NCI-H2196 treated with DMSO at 0.1 percent for 48 hours (cell line): ENCODE data around the gene LIPC.

ENCODE experiments used
- DNase-seq: peaks from one replicate; lab custom pipeline; 2025; ENCODE audit not compliant: unreplicated experiment; lab: John Stamatoyannopoulos, UW

LIPC gene

GRCh38 chr15:58549013-58549784 lies 117.4 kb downstream of the LIPC start:
- DNase-seq, result no peak

GRCh38 chr15:58549785-58550074 lies 117.9 kb downstream of the LIPC start:
- no peak for DNase-seq

- no peak for DNase-seq
These were observed 119.4 kb downstream of the LIPC start for GRCh38 chr15:58551084-58551763.

DNA sequence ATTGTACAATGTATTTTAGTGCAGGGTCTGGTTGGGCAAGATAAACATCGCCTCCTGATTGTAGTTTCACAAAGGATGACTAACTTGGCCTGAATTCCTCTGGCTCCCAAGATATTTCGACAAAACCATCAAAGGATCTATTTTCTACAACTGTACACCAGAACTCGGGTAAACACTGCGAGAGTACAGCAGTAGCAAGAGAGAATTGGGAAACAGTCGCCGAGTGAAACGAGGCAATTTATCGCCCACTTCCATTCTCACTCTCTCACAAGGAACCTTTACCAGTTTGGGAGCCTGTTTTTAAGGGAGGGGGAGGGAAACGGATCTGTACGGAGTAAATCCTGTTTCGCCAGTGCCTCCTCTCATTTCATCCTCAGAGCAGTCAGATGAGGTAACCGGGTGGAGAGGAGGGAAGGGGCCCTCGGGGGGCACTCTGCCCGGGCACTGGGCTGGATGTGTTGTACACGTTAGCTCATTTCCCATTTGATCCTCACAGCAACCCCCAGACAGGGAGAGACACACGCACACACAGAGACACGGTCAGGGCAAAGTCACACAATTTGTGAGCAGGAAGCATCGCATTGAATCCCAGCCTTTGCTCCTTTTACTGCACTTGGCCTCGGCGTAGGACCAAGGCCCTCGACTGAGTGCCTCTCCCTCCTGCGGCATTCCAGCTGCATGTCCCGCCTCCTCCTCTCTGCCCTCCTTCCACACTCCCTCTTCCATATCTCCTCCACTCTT lies 120.1 kb downstream of the LIPC start:
- no peak for DNase-seq

DNA sequence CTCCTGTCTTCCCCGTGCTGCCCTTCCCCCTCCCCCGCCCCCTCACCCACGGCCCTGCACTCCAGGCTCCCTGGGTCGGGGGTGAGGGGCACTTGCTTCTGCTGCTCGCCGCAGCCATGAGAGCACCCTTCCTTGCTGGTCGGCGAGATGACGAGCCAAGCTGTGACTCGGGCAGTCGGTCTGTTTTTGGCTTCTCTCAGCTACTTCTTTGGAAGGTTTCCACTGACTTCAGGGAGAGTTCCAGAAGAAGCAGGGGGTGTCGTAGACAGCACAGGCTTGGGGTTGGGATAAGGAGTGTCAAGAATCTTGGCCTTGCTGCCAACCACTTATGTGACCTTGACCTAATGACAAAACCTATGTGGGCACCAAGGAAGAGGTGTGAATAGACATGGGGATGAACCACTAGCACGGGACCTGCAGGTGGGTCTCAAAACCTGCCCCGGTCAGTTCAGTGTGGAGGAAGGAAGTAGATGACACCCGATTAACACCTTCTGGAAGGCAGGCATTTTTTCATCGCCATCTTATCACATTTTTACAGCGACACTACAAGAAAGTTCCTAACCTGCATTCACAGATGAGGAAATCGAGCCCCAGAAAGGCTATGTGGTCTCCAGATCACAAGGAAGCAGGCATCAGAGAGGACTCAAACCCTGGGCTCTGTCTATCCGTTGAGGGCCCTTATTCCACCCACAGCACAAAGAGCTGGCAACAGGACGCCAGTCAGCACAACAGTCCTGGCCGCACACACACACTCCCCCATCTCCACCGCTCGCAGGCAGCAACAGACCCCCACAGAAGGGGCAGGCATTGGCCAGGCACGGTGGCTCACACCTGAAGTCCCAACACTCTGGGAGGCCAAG lies 120.9 kb downstream of the LIPC start:
- no peak for DNase-seq

DNA sequence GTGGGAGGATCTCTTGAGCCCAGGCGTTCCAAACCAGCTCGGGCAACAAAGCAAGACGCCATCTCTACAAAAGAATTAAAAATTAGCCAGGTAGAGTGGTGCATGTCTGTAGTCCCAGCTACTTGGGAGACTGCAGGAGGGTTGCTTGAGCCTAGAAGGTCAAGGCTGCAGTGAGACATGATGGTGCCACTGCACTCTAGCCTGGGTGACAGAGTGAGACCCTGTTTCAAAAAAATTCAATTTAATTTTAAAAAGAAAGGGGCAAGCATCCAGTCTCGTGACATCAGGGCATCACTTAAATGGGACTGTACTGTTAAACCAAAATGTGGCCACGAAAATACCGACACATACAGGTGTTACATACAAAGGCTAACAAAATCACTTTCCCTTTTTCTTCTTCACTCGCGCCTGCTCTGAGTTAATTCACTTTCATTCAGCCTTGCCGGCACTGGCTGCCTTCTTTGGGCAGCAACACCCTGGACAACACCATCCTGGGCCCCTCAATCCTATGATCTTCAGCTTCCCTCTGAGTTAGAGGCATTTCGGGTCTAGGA lies 121.7 kb downstream of the LIPC start:
- no peak for DNase-seq

- DNase-seq, result no peak
These were observed 123.0 kb downstream of the LIPC start for GRCh38 chr15:58554758-58555157.

DNA sequence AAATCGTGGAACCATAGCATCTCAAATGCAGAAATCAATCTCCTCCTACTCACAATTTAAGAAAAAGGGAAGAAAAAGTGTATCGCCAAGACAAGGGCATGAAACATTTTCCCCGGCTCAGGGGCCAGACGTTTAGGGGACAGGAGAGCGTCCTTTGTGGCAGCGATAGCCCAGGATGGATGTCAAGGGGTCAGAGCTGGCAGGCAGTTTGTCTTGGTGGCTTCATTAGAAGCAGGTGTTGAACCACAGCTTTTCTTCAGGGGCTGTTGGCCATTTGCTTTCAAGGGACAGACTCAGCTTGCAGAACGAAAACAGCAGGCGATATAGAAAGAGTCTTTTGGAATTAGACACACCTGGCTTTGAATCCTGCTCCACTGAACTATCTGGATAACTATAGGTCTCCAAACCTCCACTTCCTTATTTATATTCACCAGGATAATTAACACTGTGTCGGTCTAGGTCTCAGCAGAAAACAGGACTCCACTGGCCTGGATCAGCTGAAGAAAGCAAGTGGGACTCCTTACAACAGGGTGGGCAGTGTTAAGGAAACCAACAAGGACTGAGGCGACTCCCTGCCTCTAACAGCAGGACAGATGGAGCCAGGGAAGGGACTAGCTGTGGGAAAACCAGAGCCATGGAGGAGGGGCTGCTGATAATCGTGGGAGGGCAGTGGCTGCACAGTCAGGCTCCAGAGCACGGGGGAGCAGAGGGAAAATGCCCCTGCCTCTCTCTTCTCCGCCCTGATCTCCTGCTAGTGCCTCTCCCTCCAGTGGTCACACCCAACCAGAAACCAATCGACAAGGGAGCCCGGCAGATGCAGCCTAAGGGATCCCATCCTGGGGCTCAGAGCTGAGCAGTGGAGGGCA lies 123.6 kb downstream of the LIPC start:
- DNase-seq, result no peak

DNA sequence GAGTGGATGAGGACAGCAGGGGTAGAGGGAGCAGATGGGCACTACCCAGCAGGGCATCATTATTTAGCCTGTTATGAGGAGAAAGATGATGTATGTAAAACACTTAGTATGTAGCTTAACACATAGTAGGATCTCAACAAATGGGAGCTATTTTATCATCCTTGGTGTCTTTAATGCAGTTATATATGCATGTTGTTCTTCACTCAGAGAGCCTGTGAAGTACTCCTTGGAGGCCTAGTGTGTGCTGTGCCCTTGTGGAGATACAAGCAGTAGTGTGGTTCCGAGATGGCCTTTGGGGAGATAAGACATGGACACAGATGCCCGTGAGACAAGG lies 124.2 kb downstream of the LIPC start:
- no peak for DNase-seq

DNA sequence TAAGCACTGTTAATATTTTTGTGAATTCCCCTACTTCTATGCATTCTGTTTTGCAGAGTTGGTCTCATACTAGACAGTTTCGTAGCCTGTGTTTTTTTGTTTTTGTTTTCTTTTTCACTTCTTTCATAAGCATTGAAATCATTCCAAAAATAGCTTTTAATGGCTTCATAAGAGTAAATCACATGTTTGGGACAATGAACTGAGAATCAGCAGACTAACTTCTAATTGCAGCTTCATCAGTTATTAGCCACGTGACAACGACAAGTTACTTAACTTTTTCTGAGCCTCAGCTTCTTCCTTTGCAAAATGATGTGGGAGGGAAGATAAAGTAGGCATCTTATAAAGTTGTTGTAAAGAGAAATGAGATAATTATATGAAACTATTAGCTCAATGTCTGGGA lies 124.8 kb downstream of the LIPC start:
- DNase-seq, result no peak

- no peak for DNase-seq
These were observed 127.0 kb downstream of the LIPC start for GRCh38 chr15:58558777-58559176.

- no peak for DNase-seq
These were observed 128.3 kb downstream of the LIPC start for GRCh38 chr15:58559904-58560588.

DNA sequence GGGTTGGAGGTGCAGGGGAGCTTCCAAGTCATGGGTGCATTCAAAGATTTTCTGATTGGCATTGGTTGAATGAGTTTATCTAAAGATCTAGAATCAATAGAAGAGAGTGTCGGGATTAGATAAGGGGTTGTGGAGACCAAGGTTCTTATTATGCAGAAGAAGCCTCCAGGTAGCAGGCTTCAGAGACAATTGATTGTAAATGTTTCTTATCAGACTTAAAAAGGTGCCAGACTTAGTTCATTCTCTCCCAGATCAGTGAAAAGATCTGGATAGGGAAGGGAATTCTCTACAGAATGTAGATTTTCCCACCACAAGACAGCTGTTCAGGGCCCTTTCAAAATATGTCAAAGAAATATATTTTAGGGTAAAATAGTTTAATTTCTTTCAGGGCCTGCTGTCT lies 129.5 kb downstream of the LIPC start:
- DNase-seq, result no peak

DNA sequence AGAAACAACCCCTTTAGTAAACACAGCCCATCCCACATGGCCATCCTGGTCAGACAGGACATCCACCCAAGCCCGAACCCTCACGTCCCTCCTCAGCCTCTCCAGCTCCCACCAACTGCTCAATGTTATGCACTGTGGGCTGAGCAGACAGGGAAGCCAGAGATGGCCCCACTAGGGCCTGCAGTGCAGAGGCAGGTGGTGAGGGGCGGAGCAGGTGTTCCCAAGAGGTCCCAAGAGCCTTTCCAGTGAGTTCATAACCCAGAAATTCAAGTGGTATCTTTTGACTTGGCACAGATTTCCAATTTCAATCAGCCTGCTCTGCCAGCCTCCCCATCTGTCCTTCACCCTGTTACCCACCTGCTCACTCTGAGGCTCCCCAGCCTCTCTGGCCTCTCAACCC lies 130.3 kb downstream of the LIPC start:
- DNase-seq, result no peak

GRCh38 chr15:58564981-58565380 lies 133.2 kb downstream of the LIPC start:
- DNase-seq, result no peak

DNA sequence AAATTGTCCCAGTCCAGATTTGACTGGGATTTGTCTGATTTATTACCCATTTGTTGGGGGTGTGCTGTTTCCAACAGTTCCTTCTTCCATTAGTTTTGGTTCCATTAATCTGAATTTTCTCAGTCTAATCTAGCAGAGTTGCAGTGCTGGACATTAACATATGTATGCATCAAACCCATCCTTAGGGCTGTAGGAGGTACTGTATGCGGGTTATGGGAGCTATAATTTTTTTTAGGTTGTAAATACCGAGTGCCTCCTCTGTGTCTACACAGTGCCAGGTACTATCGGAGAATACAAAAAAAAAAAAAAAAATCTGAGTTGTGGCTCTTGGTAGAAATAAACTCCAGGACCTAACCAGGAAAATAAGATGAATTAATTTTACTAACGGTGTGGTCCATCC lies 133.8 kb downstream of the LIPC start:
- no peak for DNase-seq

- no peak for DNase-seq
These were observed 134.2 kb downstream of the LIPC start for GRCh38 chr15:58566029-58566428.

DNA sequence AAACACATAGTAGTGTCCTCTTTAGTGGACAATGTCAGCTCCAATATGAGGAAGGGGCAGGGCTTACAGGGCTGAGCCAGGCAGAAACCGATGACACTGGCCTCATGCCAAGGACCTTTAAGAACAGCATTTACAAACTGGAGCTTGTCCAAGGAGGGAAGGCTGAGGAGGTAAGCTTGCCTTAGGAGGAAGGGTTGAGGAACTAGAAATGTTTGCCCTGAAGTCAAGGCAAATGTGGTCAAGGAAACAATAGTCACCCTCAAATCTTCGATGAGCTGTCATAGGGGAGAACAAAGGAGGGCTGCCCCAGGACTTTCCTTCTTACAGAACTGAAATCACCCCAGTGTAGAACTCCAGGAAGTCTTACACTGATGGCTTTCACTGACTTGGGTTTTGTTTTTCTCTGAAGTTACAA lies 136.4 kb downstream of the LIPC start:
- no peak for DNase-seq

GRCh38 chr15:58569455-58569854 lies 137.7 kb downstream of the LIPC start:
- DNase-seq, result no peak

DNA sequence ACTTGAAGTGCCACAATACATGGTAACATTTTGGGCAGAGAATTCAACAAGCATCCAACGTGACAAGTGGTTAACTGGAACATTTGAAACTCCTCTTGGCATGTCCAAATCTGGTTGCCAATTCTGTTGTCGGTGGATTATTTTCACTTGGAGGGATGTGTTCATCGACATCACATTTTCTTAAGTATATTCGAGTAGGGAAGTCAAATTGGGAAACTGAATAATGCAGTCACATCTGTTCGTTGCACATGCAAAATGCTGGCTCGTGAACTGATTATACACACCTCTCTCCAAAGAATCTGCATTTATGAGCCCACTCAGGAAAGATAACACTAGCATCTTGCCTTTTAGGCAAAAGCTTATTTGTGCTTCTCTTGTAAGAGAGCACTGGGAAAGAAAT lies 139.7 kb downstream of the LIPC start:
- DNase-seq, result no peak
